Heart left ventricle (tissue), 16 donors: ENCODE results near the gene EML5. TPM values are rescaled to one million over a fixed set of nuclear protein-coding genes. Genes with fewer than 3 reads are reported as not detected.

Experiments used
- ATAC-seq, 4 donors: fragments of 200-7000 bp; cut with Tn5 transposase; one replicate each; pipeline ENCODE4 v1.9.1; 2020 to 2022; ENCODE audit warnings: moderate library complexity in 4 of 4, mild to moderate bottlenecking in 3 of 4, moderate number of reproducible peaks in 1 of 4
- DNase-seq, 5 donors: peaks; one replicate each; pipeline ENCODE4 v3.0.0-alpha.2; 2020
- H3K27ac ChIP-seq, 12 donors: fragments of 200-600 bp; sonication (generic) in 4 of 12; one replicate each; pipeline versions ENCODE4 v1.5.0 to v1.8.0; 2016 to 2022; ENCODE audit warnings: mild to moderate bottlenecking in 2 of 12
- H3K27me3 ChIP-seq, 9 donors: fragments of 200-600 bp; sonication (generic) in 2 of 9; one replicate each; pipeline versions ENCODE4 v1.5.1 to v1.8.0; 2016 to 2022; ENCODE audit warnings: mild to moderate bottlenecking in 3 of 9
- H3K36me3 ChIP-seq, 9 donors: fragments of 200-600 bp; sonication (generic) in 2 of 9; one replicate each; pipeline versions ENCODE4 v1.5.0 to v1.8.0; 2018 to 2022; ENCODE audit warnings: mild to moderate bottlenecking in 2 of 9
- H3K4me1 ChIP-seq, 12 donors: fragments of 200-600 bp; sonication (generic) in 4 of 12; one replicate each; pipeline versions ENCODE4 v1.5.0 to v1.8.0; 2016 to 2022; ENCODE audit warnings: mild to moderate bottlenecking in 3 of 12
- H3K4me3 ChIP-seq, 12 donors: fragments of 200-600 bp; sonication (generic) in 4 of 12; one replicate each; pipeline versions ENCODE4 v1.5.0 to v1.8.0; 2017 to 2022; ENCODE audit warnings: mild to moderate bottlenecking in 9 of 12, moderate library complexity in 4 of 12
- H3K9me3 ChIP-seq, 12 donors: fragments of 200-600 bp; sonication (generic) in 4 of 12; one replicate each; pipeline versions ENCODE4 v1.5.0 to v1.8.0; 2016 to 2022; ENCODE audit warnings: mild to moderate bottlenecking in 1 of 12
- POLR2A ChIP-seq, 2 donors: fragments of 450-650 bp; IDR thresholded peaks; one replicate each; pipeline ENCODE4 v1.6.1; 2017; ENCODE audit warnings: antibody characterized with exemption in 2 of 2, mild to moderate bottlenecking in 2 of 2, moderate library complexity in 2 of 2
- WGBS, 4 donors: extraction: QIAGEN DNeasy Blood & Tissue Kit in 2 of 4; methylation state at CpG; one replicate each; pipeline versions ENCODE4 v1.1.5 to v1.1.7; 2013 to 2018; 5-methylcytosine and 5-hydroxymethylcytosine counted together
- intact Hi-C, 10 donors: fragments of 100-400 bp; cut with DNase I; formaldehyde crosslinking; loops; one replicate each; pipeline versions ENCODE4 v1.11.1 to v1.14.2; 2022
- polyA plus RNA-seq, 2 donors: library from polyadenylated mRNA; stranded (reverse); fragments of 200-250 nt; gene quantifications; one replicate each; pipeline ENCODE4 v1.2.3, GENCODE V29; 2013
- total RNA-seq, 9 donors: library from RNA; depleted of rRNA in 2 of 9; stranded (reverse); fragments of >200 nt in 2 of 9; fragmentation: NEBNext Ultra II Directional in 3 of 9; extraction: Animal tissue kit (Norgen Biotek cat#: 25700) in 3 of 9; gene quantifications; one replicate each; pipeline versions ENCODE4 v1.1.0 to v1.2.4, GENCODE V29; 2016 to 2023
- TF ChIP-seq, protein P1 (sequence below), 12 donors: fragments of 200-600 bp; sonication (generic) in 4 of 12; IDR thresholded peaks; one replicate each; pipeline versions ENCODE4 v1.5.0 to v1.8.0; 2018 to 2022; ENCODE audit warnings: antibody characterized with exemption in 12 of 12, mild to moderate bottlenecking in 5 of 12
- donor health status: ischemic (EF 13 %, LVEDD 7.1; RV severe dilation, severe dysfunction).
- donor health status: healthy with polysubstance abuse.
- donor health status: DM: no; HTN: yes; CAD: no.
- donor health status: DM: no; HTN: no; CAD: no.
- donor health status: ischemic (EF 25% LVEDD 6.9; RV normal size, moderate dysfunction).
- donor health status: ischemic (EF 25% LVEDD 5.7; RV mildly dilated, moderate dysfunction).
- donor health status: healthy.
- donor health status: DM: yes; HTN: yes; CAD: no.
- donor health status: ischemic (EF 35%, LVEDD 5.7; RV mildly dilated, moderate dysfunction).
- donor health status: nonischemic (EF 11% LVEDD 7.7; RV severe dilation, severe dysfunction).
- donor health status: DM: yes; HTN: yes; CAD: no.
- donor health status: PGD.
- donor health status: ischemic (EF 29% LVEDD 5.4; RV normal size, mild dysfunction).
- donor health status: nonischemic (EF 23%, LVEDD 6.1; RV moderate dilation, normal function).

The EML5 gene
- total and polyA plus RNA-seq, 11 donors, result 0.08 to 0.71 (median 0.21) TPM

DNA sequence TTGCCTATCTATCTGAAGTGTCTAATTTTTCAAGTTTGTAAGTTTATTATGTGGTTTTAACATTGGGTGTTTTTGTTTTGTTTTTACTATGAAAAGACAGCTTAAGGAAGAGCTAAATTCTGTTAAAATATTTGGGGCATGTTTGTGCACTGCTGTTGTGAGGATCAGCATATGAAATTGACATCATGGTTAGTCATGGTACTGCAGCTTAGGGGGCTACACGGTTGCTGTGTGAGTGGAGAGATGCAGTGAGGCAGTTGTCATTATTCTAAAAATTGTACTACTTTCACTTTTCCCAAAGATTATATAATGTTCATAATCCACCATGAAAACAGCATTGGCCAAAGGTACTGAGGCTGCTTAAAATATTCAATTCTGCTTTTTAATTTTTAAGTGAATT lies 180.9 kb downstream of the EML5 start:
- H3K27ac ChIP-seq, result no peak overlapping the region
- TF ChIP-seq, protein P1, sequence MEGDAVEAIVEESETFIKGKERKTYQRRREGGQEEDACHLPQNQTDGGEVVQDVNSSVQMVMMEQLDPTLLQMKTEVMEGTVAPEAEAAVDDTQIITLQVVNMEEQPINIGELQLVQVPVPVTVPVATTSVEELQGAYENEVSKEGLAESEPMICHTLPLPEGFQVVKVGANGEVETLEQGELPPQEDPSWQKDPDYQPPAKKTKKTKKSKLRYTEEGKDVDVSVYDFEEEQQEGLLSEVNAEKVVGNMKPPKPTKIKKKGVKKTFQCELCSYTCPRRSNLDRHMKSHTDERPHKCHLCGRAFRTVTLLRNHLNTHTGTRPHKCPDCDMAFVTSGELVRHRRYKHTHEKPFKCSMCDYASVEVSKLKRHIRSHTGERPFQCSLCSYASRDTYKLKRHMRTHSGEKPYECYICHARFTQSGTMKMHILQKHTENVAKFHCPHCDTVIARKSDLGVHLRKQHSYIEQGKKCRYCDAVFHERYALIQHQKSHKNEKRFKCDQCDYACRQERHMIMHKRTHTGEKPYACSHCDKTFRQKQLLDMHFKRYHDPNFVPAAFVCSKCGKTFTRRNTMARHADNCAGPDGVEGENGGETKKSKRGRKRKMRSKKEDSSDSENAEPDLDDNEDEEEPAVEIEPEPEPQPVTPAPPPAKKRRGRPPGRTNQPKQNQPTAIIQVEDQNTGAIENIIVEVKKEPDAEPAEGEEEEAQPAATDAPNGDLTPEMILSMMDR (IDR thresholded peaks at IDR 0.05), result peak in 1 of 12 donors; percentile 23
- no peak for TF ChIP-seq POLR2A (IDR thresholded peaks at IDR 0.05)
- 34 to 57% (median 55%) methylated on average over 1 of the region's 1 CpG for WGBS, 4 donors
- intact Hi-C loops, result no loop called here
- peaks cover 0 to 73% (median 62%) of the 10 kb centered on the region in 9 donors for H3K36me3 ChIP-seq
- H3K9me3 ChIP-seq, result no peaks in the 10 kb centered on the region
- H3K27me3 ChIP-seq, result no peaks in the 10 kb centered on the region
- ATAC-seq (no peak), DNase-seq (no peak)
- peaks cover 0 to 16% (median 7%) of the 10 kb centered on the region in 12 donors for H3K4me1 ChIP-seq
- H3K4me3 ChIP-seq, result no peak overlapping the region

DNA sequence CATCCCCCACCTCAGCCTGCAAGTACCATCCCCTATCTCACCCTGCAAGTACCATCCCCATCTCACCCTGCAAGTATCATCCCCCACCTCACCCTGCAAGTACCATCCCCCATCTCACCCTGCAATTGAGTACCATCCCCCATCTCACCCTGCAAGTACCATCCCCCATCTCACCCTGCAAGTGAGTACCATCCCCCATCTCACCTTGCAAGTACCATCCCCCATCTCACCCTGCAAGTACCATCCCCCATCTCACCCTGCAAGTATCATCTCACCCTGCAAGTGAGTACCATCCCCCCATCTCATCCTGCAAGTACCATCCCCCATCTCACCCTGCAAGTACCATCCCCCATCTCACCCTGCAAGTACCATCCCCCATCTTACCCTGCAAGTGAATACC lies 184.9 kb downstream of the EML5 start:
- H3K27ac ChIP-seq, result no peak overlapping the region
- intact Hi-C loops, result no loop called here
- TF ChIP-seq POLR2A (IDR thresholded peaks at IDR 0.05), result no peak
- TF ChIP-seq, protein P1 (IDR thresholded peaks at IDR 0.05), result no peak
- DNase-seq (no peak), ATAC-seq (no peak)
- no peaks in the 10 kb centered on the region for H3K9me3 ChIP-seq
- H3K4me3 ChIP-seq, result no peak overlapping the region
- no peaks in the 10 kb centered on the region for H3K4me1 ChIP-seq
- no peaks in the 10 kb centered on the region for H3K27me3 ChIP-seq
- peaks cover 0 to 95% (median 92%) of the 10 kb centered on the region in 9 donors for H3K36me3 ChIP-seq

DNA sequence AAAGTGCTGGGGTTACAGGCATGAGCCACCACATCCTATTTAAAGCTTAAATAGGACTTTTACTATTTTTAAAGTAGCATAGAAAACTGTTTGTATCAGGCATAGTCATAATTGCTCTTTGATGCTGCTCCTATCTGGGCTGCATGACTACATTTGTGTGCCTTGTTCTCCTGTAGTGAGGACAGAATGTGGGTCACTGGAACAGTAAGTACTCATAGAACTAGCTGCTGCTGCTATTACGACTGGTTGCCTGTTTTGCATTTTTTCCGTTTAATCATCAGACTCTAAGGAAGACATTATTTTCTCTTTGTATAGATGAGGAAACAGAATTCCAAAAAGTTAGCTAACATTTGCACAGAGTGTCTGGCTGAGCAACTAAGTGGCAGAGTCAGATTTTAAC lies 187.2 kb downstream of the EML5 start:
- H3K27ac ChIP-seq, result no peak overlapping the region
- intact Hi-C loops, result no loop called here
- H3K27me3 ChIP-seq, result no peaks in the 10 kb centered on the region
- H3K4me1 ChIP-seq, result no peaks in the 10 kb centered on the region
- no peak for DNase-seq
- WGBS, 4 donors, result 81 to 85% (median 85%) methylated on average over 2 of the region's 2 CpGs
- H3K36me3 ChIP-seq, result peaks cover 0 to 95% (median 91%) of the 10 kb centered on the region in 9 donors
- peak in 1 of 4 donors; percentile 42 for ATAC-seq
- TF ChIP-seq, protein P1 (IDR thresholded peaks at IDR 0.05), result no peak
- TF ChIP-seq POLR2A (IDR thresholded peaks at IDR 0.05), result no peak
- no peak overlapping the region for H3K4me3 ChIP-seq
- no peaks in the 10 kb centered on the region for H3K9me3 ChIP-seq

DNA sequence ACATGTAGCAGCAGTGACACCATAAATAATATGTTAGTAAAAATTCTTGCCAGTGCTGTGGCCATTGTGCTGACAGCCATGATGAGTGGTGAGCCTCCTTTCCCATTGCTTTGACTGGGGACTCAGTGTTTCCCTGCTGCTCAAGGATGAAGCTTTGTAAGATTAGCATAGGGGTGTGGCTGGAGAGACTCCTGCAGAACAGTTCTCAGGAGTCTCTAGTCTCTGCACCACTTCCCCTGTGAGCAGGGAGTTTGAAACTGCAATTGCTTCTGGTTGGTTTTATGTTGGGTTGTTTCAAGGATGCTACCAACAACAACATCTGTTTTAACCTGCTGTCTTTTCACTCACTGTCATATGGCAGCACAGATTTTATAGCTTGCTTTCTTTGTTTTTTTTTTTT lies 188.5 kb downstream of the EML5 start:
- no peak for DNase-seq
- H3K4me1 ChIP-seq, result no peaks in the 10 kb centered on the region
- H3K36me3 ChIP-seq, result peaks cover 0 to 95% (median 91%) of the 10 kb centered on the region in 9 donors
- H3K27me3 ChIP-seq, result no peaks in the 10 kb centered on the region
- no peak for TF ChIP-seq POLR2A (IDR thresholded peaks at IDR 0.05)
- TF ChIP-seq, protein P1 (IDR thresholded peaks at IDR 0.05), result no peak
- no peak for ATAC-seq
- H3K9me3 ChIP-seq, result no peaks in the 10 kb centered on the region
- no peak overlapping the region for H3K4me3 ChIP-seq
- H3K27ac ChIP-seq, result no peak overlapping the region
- intact Hi-C loops, result no loop called here
